ENCODE results near the gene WNT3A. TPM values are rescaled to one million over a fixed set of nuclear protein-coding genes. Genes with fewer than 3 reads are reported as not detected.

WNT3A gene
- total and polyA plus RNA-seq, 2 donors, result 0.02 TPM; not detected in 1

- Histone ChIP-seq H3K27me3 (ENCODE audit: control insufficient read depth in 2 of 2, insufficient read depth in 1 of 2, low read length in 1 of 2) (no peaks in the 10 kb centered on the region), H3K27ac (ENCODE audit: low read depth in 1 of 2, low read length in 1 of 2) (no peak overlapping the region), H3K9me3 (ENCODE audit: control insufficient read depth in 2 of 2, insufficient read depth in 1 of 2, low read length in 1 of 2) (peaks cover 13 to 29% of the 10 kb centered on the region in 2 donors), H3K4me1 (ENCODE audit: control insufficient read depth in 2 of 2, insufficient read depth in 2 of 2, low read length in 2 of 2) (peaks cover 8 to 9% of the 10 kb centered on the region in 2 donors), H3K4me3 (ENCODE audit: low read length in 2 of 2) (no peak overlapping the region), H3K36me3 (ENCODE audit: control insufficient read depth in 2 of 2, insufficient read depth in 2 of 2, low read length in 1 of 2) (peaks cover 47 to 66% of the 10 kb centered on the region in 2 donors)
- 97% methylated on average over 28 of the region's 28 CpGs for WGBS
- DNase-seq (ENCODE audit: low read depth in 6 of 9, low spot score in 9 of 9), result no peak
Observed at GRCh38 chr1:228098323-228098931, 91.6 kb downstream of the WNT3A start.

- no peaks in the 10 kb centered on the region for H3K27me3 ChIP-seq (ENCODE audit: control insufficient read depth in 2 of 2, insufficient read depth in 1 of 2, low read length in 1 of 2)
- peaks cover 47 to 59% of the 10 kb centered on the region in 2 donors for H3K36me3 ChIP-seq (ENCODE audit: control insufficient read depth in 2 of 2, insufficient read depth in 2 of 2, low read length in 1 of 2)
- H3K9me3 ChIP-seq (ENCODE audit: control insufficient read depth in 2 of 2, insufficient read depth in 1 of 2, low read length in 1 of 2), result peaks cover 8 to 23% of the 10 kb centered on the region in 2 donors
- no peak overlapping the region for H3K4me3 ChIP-seq (ENCODE audit: low read length in 2 of 2)
- peaks cover 13 to 18% of the 10 kb centered on the region in 2 donors for H3K4me1 ChIP-seq (ENCODE audit: control insufficient read depth in 2 of 2, insufficient read depth in 2 of 2, low read length in 2 of 2)
- H3K27ac ChIP-seq (ENCODE audit: low read depth in 1 of 2, low read length in 1 of 2), result no peak overlapping the region
- no peak for DNase-seq (ENCODE audit: low read depth in 6 of 9, low spot score in 9 of 9)
- WGBS, result 93% methylated on average over 4 of the region's 4 CpGs
Observed at GRCh38 chr1:228099331-228099732, 92.5 kb downstream of the WNT3A start.

- Histone ChIP-seq H3K27ac (ENCODE audit: low read depth in 1 of 2, low read length in 1 of 2) (no peak overlapping the region), H3K9me3 (ENCODE audit: control insufficient read depth in 2 of 2, insufficient read depth in 1 of 2, low read length in 1 of 2) (peaks cover 0 to 9% of the 10 kb centered on the region in 2 donors), H3K27me3 (ENCODE audit: control insufficient read depth in 2 of 2, insufficient read depth in 1 of 2, low read length in 1 of 2) (no peaks in the 10 kb centered on the region), H3K36me3 (ENCODE audit: control insufficient read depth in 2 of 2, insufficient read depth in 2 of 2, low read length in 1 of 2) (peaks cover 44 to 53% of the 10 kb centered on the region in 2 donors), H3K4me1 (ENCODE audit: control insufficient read depth in 2 of 2, insufficient read depth in 2 of 2, low read length in 2 of 2) (peaks cover 13 to 19% of the 10 kb centered on the region in 2 donors), H3K4me3 (ENCODE audit: low read length in 2 of 2) (no peak overlapping the region)
- DNase-seq (ENCODE audit: low read depth in 6 of 9, low spot score in 9 of 9), result no peak
- 96% methylated on average over 12 of the region's 12 CpGs for WGBS
Observed at GRCh38 chr1:228100822-228101613, 94.2 kb downstream of the WNT3A start.

GRCh38 chr1:228101614-228101993 lies 94.8 kb downstream of the WNT3A start:
- Histone ChIP-seq H3K27ac (ENCODE audit: low read depth in 1 of 2, low read length in 1 of 2) (peak overlapping the region in 1 of 2 donors; percentile 66), H3K27me3 (ENCODE audit: control insufficient read depth in 2 of 2, insufficient read depth in 1 of 2, low read length in 1 of 2) (no peaks in the 10 kb centered on the region), H3K4me1 (ENCODE audit: control insufficient read depth in 2 of 2, insufficient read depth in 2 of 2, low read length in 2 of 2) (peaks cover 13 to 19% of the 10 kb centered on the region in 2 donors), H3K9me3 (ENCODE audit: control insufficient read depth in 2 of 2, insufficient read depth in 1 of 2, low read length in 1 of 2) (peaks cover 0 to 4% of the 10 kb centered on the region in 2 donors), H3K4me3 (ENCODE audit: low read length in 2 of 2) (peak overlapping the region in 1 of 2 donors; percentile 85), H3K36me3 (ENCODE audit: control insufficient read depth in 2 of 2, insufficient read depth in 2 of 2, low read length in 1 of 2) (peaks cover 45 to 53% of the 10 kb centered on the region in 2 donors)
- no peak for DNase-seq (ENCODE audit: low read depth in 6 of 9, low spot score in 9 of 9)
- 75% methylated on average over 15 of the region's 15 CpGs for WGBS

GRCh38 chr1:228101994-228102790 lies 95.4 kb downstream of the WNT3A start:
- Histone ChIP-seq H3K27me3 (ENCODE audit: control insufficient read depth in 2 of 2, insufficient read depth in 1 of 2, low read length in 1 of 2) (no peaks in the 10 kb centered on the region), H3K36me3 (ENCODE audit: control insufficient read depth in 2 of 2, insufficient read depth in 2 of 2, low read length in 1 of 2) (peaks cover 44 to 48% of the 10 kb centered on the region in 2 donors), H3K4me1 (ENCODE audit: control insufficient read depth in 2 of 2, insufficient read depth in 2 of 2, low read length in 2 of 2) (peaks cover 13 to 19% of the 10 kb centered on the region in 2 donors), H3K9me3 (ENCODE audit: control insufficient read depth in 2 of 2, insufficient read depth in 1 of 2, low read length in 1 of 2) (peaks cover 0 to 4% of the 10 kb centered on the region in 2 donors), H3K4me3 (ENCODE audit: low read length in 2 of 2) (peak overlapping the region; percentile 85 to 91), H3K27ac (ENCODE audit: low read depth in 1 of 2, low read length in 1 of 2) (peak overlapping the region; percentile 18 to 66)
- peak in 2 of 9 donors; percentile 31 to 45 for DNase-seq (ENCODE audit: low read depth in 6 of 9, low spot score in 9 of 9)
- 11% methylated on average over 73 of the region's 73 CpGs for WGBS

- Histone ChIP-seq H3K4me3 (ENCODE audit: low read length in 2 of 2) (peak within 1 kb of the TSS; percentile 85 to 91), H3K27ac (ENCODE audit: low read depth in 1 of 2, low read length in 1 of 2) (peak within 1 kb of the TSS; percentile 83 to 89), H3K4me1 (ENCODE audit: control insufficient read depth in 2 of 2, insufficient read depth in 2 of 2, low read length in 2 of 2) (peaks cover 13 to 21% of the 10 kb centered on the region in 2 donors), H3K9me3 (ENCODE audit: control insufficient read depth in 2 of 2, insufficient read depth in 1 of 2, low read length in 1 of 2) (peaks cover 0 to 4% of the 10 kb centered on the region in 2 donors), H3K36me3 (ENCODE audit: control insufficient read depth in 2 of 2, insufficient read depth in 2 of 2, low read length in 1 of 2) (peaks cover 42 to 46% of the 10 kb centered on the region in 2 donors), H3K27me3 (ENCODE audit: control insufficient read depth in 2 of 2, insufficient read depth in 1 of 2, low read length in 1 of 2) (no peaks in the 10 kb centered on the region)
- peak; percentile 74 to 95 (median 89) for DNase-seq (ENCODE audit: low read depth in 6 of 9, low spot score in 9 of 9)
- WGBS, result under 1% methylated on average over 104 of the region's 104 CpGs
Observed at GRCh38 chr1:228102791-228103620, 96.2 kb downstream of the WNT3A start, which contains the start of gene C1orf35. C1orf35 (minus strand) TSS chr1:228103325; CDS start chr1:228103227, 98 bp downstream.

GRCh38 chr1:228104526-228105269 lies 97.9 kb downstream of the WNT3A start:
- no peak overlapping the region for H3K27ac ChIP-seq (ENCODE audit: low read depth in 1 of 2, low read length in 1 of 2)
- H3K4me1 ChIP-seq (ENCODE audit: control insufficient read depth in 2 of 2, insufficient read depth in 2 of 2, low read length in 2 of 2), result peaks cover 17 to 32% of the 10 kb centered on the region in 2 donors
- WGBS, result 87% methylated on average over 7 of the region's 7 CpGs
- peaks cover 26 to 29% of the 10 kb centered on the region in 2 donors for H3K36me3 ChIP-seq (ENCODE audit: control insufficient read depth in 2 of 2, insufficient read depth in 2 of 2, low read length in 1 of 2)
- no peaks in the 10 kb centered on the region for H3K27me3 ChIP-seq (ENCODE audit: control insufficient read depth in 2 of 2, insufficient read depth in 1 of 2, low read length in 1 of 2)
- DNase-seq (ENCODE audit: low read depth in 6 of 9, low spot score in 9 of 9), result no peak
- H3K4me3 ChIP-seq (ENCODE audit: low read length in 2 of 2), result no peak overlapping the region
- peaks cover 0 to 6% of the 10 kb centered on the region in 2 donors for H3K9me3 ChIP-seq (ENCODE audit: control insufficient read depth in 2 of 2, insufficient read depth in 1 of 2, low read length in 1 of 2)
